Activated naive CD4-positive, alpha-beta T cell treated with anti-CD3 and anti-CD28 coated beads, Interleukin-2, amount 50 U/mL, for 72 hours (primary cell): Measurements from ENCODE around the gene THSD8. TPM values are rescaled to one million over a fixed set of nuclear protein-coding genes. Genes with fewer than 3 reads are reported as not detected.

ENCODE experiments used
- ATAC-seq, 2 donors: fragments of 150-1000 bp; cut with Tn5 transposase; 2 replicates each; pipeline ENCODE4 v1.10.0; 2021; ENCODE audit warnings: mild to moderate bottlenecking in 2 of 2, moderate library complexity in 2 of 2
- DNase-seq, 2 donors: peaks; one replicate each; pipeline ENCODE4 v3.0.0; 2021 to 2022; ENCODE audit warnings: low spot score in 2 of 2
- H3K27ac Mint-ChIP-seq, 2 donors: one replicate each; pipeline ENCODE4 v1.8.0; 2022; ENCODE audit warnings: mild to moderate bottlenecking in 2 of 2, mixed read lengths in 2 of 2
- H3K36me3 Mint-ChIP-seq, 2 donors: one replicate each; pipeline ENCODE4 v1.8.0; 2022; ENCODE audit warnings: mixed read lengths in 2 of 2
- H3K9me3 Mint-ChIP-seq, 2 donors: one replicate each; pipeline ENCODE4 v1.8.0; 2022; ENCODE audit warnings: mixed read lengths in 2 of 2
- total RNA-seq, 2 donors: library from RNA; stranded (reverse); gene quantifications; one replicate each; pipeline ENCODE4 v1.2.3, GENCODE V29; 2022

THSD8 gene
- total RNA-seq, 2 donors from 2014 or later: 39.4 to 42.7 TPM

GRCh38 chr19:12777217-12778016, 24.5 kb upstream of the THSD8 start:
- ATAC-seq (peak; percentile 45 to 47), DNase-seq (peak; percentile 81 to 94)
- no peaks in the 10 kb centered on the region for H3K9me3 Mint-ChIP-seq
- peaks cover 0 to 5% of the 10 kb centered on the region in 2 donors for H3K36me3 Mint-ChIP-seq
- H3K27ac Mint-ChIP-seq: peak overlapping the region; percentile 86 to 87

GRCh38 chr19:12778017-12778904, 23.6 kb upstream of the THSD8 start:
- H3K27ac Mint-ChIP-seq: peak overlapping the region; percentile 86 to 87
- no peaks in the 10 kb centered on the region for H3K9me3 Mint-ChIP-seq
- ATAC-seq (peak in 1 of 2 donors; percentile 20), DNase-seq (peak; percentile 54 to 64)
- peaks cover 0 to 5% of the 10 kb centered on the region in 2 donors for H3K36me3 Mint-ChIP-seq

GRCh38 chr19:12778905-12779161, 23.0 kb upstream of the THSD8 start:
- DNase-seq (no peak), ATAC-seq (no peak)
- H3K9me3 Mint-ChIP-seq: no peaks in the 10 kb centered on the region
- H3K27ac Mint-ChIP-seq: peak overlapping the region; percentile 86 to 87
- peaks cover 0 to 5% of the 10 kb centered on the region in 2 donors for H3K36me3 Mint-ChIP-seq

GRCh38 chr19:12779162-12779993, 22.5 kb upstream of the THSD8 start:
- Mint-ChIP-seq H3K9me3 (no peaks in the 10 kb centered on the region), H3K36me3 (peaks cover 0 to 5% of the 10 kb centered on the region in 2 donors), H3K27ac (peak overlapping the region; percentile 79 to 87)
- DNase-seq: no peak
- ATAC-seq: no peak

GRCh38 chr19:12782174-12782423, 19.8 kb upstream of the THSD8 start:
- no peak for DNase-seq
- no peak for ATAC-seq

GRCh38 chr19:12782424-12783290, 19.2 kb upstream of the THSD8 start:
- DNase-seq (peak; percentile 91 to 96), ATAC-seq (peak; percentile 53 to 63)
- Mint-ChIP-seq H3K9me3 (no peaks in the 10 kb centered on the region), H3K36me3 (peaks cover 0 to 5% of the 10 kb centered on the region in 2 donors), H3K27ac (peak overlapping the region in 1 of 2 donors; percentile 96)

More at GRCh38 chr19:12782174-12782423, 19.8 kb upstream of the THSD8 start:
- peaks cover 0 to 5% of the 10 kb centered on the region in 2 donors for H3K36me3 Mint-ChIP-seq
- no peaks in the 10 kb centered on the region for H3K9me3 Mint-ChIP-seq
- H3K27ac Mint-ChIP-seq: peak overlapping the region in 1 of 2 donors; percentile 96

GRCh38 chr19:12783291-12783848, 18.5 kb upstream of the THSD8 start:
- H3K27ac Mint-ChIP-seq: peak overlapping the region in 1 of 2 donors; percentile 92
- DNase-seq: no peak
- peaks cover 0 to 3% of the 10 kb centered on the region in 2 donors for H3K36me3 Mint-ChIP-seq
- ATAC-seq: peak; percentile 38 to 50
- H3K9me3 Mint-ChIP-seq: no peaks in the 10 kb centered on the region

- no peak for DNase-seq
These were observed 17.9 kb upstream of the THSD8 start for GRCh38 chr19:12783849-12784393.

GRCh38 chr19:12784394-12784870, 17.4 kb upstream of the THSD8 start:
- Mint-ChIP-seq H3K36me3 (no peaks in the 10 kb centered on the region), H3K27ac (no peak overlapping the region), H3K9me3 (no peaks in the 10 kb centered on the region)
- ATAC-seq: no peak
- DNase-seq: no peak

More at GRCh38 chr19:12783849-12784393, 17.9 kb upstream of the THSD8 start:
- Mint-ChIP-seq H3K27ac (no peak overlapping the region), H3K36me3 (no peaks in the 10 kb centered on the region), H3K9me3 (no peaks in the 10 kb centered on the region)
- ATAC-seq: no peak

GRCh38 chr19:12784871-12785430, 16.9 kb upstream of the THSD8 start:
- no peaks in the 10 kb centered on the region for H3K9me3 Mint-ChIP-seq
- H3K36me3 Mint-ChIP-seq: no peaks in the 10 kb centered on the region
- no peak overlapping the region for H3K27ac Mint-ChIP-seq
- no peak for ATAC-seq
- no peak for DNase-seq

GRCh38 chr19:12785431-12786031, 16.3 kb upstream of the THSD8 start:
- H3K36me3 Mint-ChIP-seq: peaks cover 2 to 4% of the 10 kb centered on the region in 2 donors

GRCh38 chr19:12786141-12786870, 15.6 kb upstream of the THSD8 start:
- H3K27ac Mint-ChIP-seq: peak overlapping the region in 1 of 2 donors; percentile 26
- peaks cover 7 to 11% of the 10 kb centered on the region in 2 donors for H3K36me3 Mint-ChIP-seq
- DNase-seq (no peak), ATAC-seq (no peak)
- no peaks in the 10 kb centered on the region for H3K9me3 Mint-ChIP-seq

More at GRCh38 chr19:12785431-12786031, 16.3 kb upstream of the THSD8 start:
- Mint-ChIP-seq H3K9me3 (no peaks in the 10 kb centered on the region), H3K27ac (no peak overlapping the region)
- ATAC-seq: no peak
- no peak for DNase-seq

GRCh38 chr19:12786952-12787351, 14.9 kb upstream of the THSD8 start:
- DNase-seq (no peak), ATAC-seq (no peak)
- Mint-ChIP-seq H3K9me3 (no peaks in the 10 kb centered on the region), H3K27ac (peak overlapping the region in 1 of 2 donors; percentile 26), H3K36me3 (peaks cover 7 to 15% of the 10 kb centered on the region in 2 donors)

GRCh38 chr19:12787458-12787857, 14.4 kb upstream of the THSD8 start:
- no peak overlapping the region for H3K27ac Mint-ChIP-seq

More at GRCh38 chr19:12787458-12787857, 14.4 kb upstream of the THSD8 start:
- no peak for ATAC-seq
- DNase-seq: no peak
- Mint-ChIP-seq H3K9me3 (no peaks in the 10 kb centered on the region), H3K36me3 (peaks cover 7 to 16% of the 10 kb centered on the region in 2 donors)
